MM.1S (cell line): ENCODE measurements around the gene LHX4.

ENCODE experiments used
- DNase-seq: peaks from one replicate; pipeline ENCODE4 v3.0.0-alpha.2; 2015
- H2AFZ ChIP-seq: fragments of 300-600 bp; sonication (generic); 2 replicates; pipeline ENCODE4 v1.6.0; 2016; ENCODE audit warnings: antibody characterized with exemption, low read length
- H3F3A ChIP-seq: fragments of 300-600 bp; sonication (generic); 2 replicates; pipeline ENCODE4 v1.6.1; 2016; ENCODE audit warnings: mild to moderate bottlenecking, antibody characterized with exemption, low read length, moderate library complexity, mixed read lengths; ENCODE audit not compliant: insufficient read depth
- H3K27ac ChIP-seq: fragments of 300-600 bp; sonication (generic); 2 replicates; pipeline ENCODE4 v1.5.1; 2016; ENCODE audit warnings: mild to moderate bottlenecking, low read length
- H3K27me3 ChIP-seq: fragments of 300-600 bp; sonication (generic); replicated peaks from 2 replicates; pipeline ENCODE4 v1.6.0; 2016; ENCODE audit warnings: low read length; ENCODE audit not compliant: insufficient read depth
- H3K36me3 ChIP-seq: fragments of 300-600 bp; sonication (generic); replicated peaks from 2 replicates; pipeline ENCODE4 v1.6.1; 2016; ENCODE audit warnings: mild to moderate bottlenecking, low read length, mixed read lengths; ENCODE audit not compliant: insufficient read depth
- H3K4me1 ChIP-seq: fragments of 300-600 bp; sonication (generic); 2 replicates; pipeline ENCODE4 v1.6.1; 2016; ENCODE audit warnings: low read length, mixed read lengths
- H3K4me2 ChIP-seq: fragments of 300-600 bp; sonication (generic); 2 replicates; pipeline ENCODE4 v1.6.0; 2016; ENCODE audit warnings: low read depth, low read length
- H3K4me3 ChIP-seq: fragments of 300-600 bp; sonication (generic); 2 replicates; pipeline ENCODE4 v1.5.1; 2016; ENCODE audit warnings: low read length, mixed read lengths
- H3K79me2 ChIP-seq: fragments of 300-600 bp; sonication (generic); 2 replicates; pipeline ENCODE4 v1.6.1; 2016; ENCODE audit warnings: mixed run types, low read length, mixed read lengths
- H3K9ac ChIP-seq: fragments of 300-600 bp; sonication (generic); 2 replicates; pipeline ENCODE4 v1.6.1; 2016; ENCODE audit warnings: low read length, mixed read lengths
- H3K9me2 ChIP-seq: fragments of 300-600 bp; sonication (generic); replicated peaks from 2 replicates; pipeline ENCODE4 v1.6.1; 2016; ENCODE audit warnings: mild to moderate bottlenecking, low read length, mixed read lengths; ENCODE audit not compliant: insufficient read depth
- H3K9me3 ChIP-seq: fragments of 300-600 bp; sonication (generic); replicated peaks from 2 replicates; pipeline ENCODE4 v1.6.1; 2016; ENCODE audit warnings: mild to moderate bottlenecking, low read length, mixed read lengths; ENCODE audit not compliant: insufficient read depth
- H4K20me1 ChIP-seq: fragments of 300-600 bp; sonication (generic); 2 replicates; pipeline ENCODE4 v1.6.1; 2016; ENCODE audit warnings: mild to moderate bottlenecking, low read length, moderate library complexity, mixed read lengths; ENCODE audit not compliant: insufficient read depth
- EZH2 ChIP-seq: fragments of 300-600 bp; sonication (generic); optimal IDR thresholded peaks from 2 replicates; pipeline ENCODE3; 2017; ENCODE audit warnings: low read depth, mild to moderate bottlenecking, antibody characterized with exemption, low read length, mixed read lengths
- EZH2phosphoT487 ChIP-seq: fragments of 300-600 bp; sonication (generic); IDR thresholded peaks from 2 replicates; pipeline ENCODE4 v1.6.1; 2018; ENCODE audit warnings: antibody characterized with exemption, low read length
- TF ChIP-seq, protein P1 (sequence below): fragments of 300-600 bp; sonication (generic); IDR thresholded peaks from 2 replicates; pipeline ENCODE4 v1.5.1; 2016; ENCODE audit warnings: antibody characterized with exemption, low read length, mixed read lengths

LHX4 gene

DNA sequence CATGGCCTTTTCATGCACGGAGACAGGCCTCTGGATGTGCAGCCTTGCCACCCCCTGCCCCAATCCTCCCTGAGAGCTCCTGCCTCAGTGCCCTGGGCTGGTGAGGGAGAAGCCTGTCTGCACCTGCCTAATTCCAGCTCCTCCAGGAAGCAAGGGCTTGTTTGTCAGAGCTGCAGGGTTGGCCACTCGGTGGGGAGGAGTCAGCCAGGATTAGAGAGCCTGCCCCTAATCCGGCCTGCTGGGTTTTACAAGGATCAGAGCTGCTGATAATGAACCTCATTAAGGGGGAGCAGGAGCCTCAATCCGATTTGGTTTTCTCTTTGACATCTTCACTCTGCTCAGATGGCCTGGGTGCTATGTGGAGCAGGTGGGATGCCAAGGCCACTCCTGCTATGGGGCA, 31.9 kb upstream of the LHX4 start:
- Histone ChIP-seq H3K27ac (no peak overlapping the region), H3K9me2 (no peaks in the 10 kb centered on the region), H3F3A (no peaks in the 10 kb centered on the region), H3K9me3 (no peaks in the 10 kb centered on the region), H3K27me3 (no peaks in the 10 kb centered on the region), H3K4me2 (no peak overlapping the region), H3K4me1 (no peaks in the 10 kb centered on the region), H3K79me2 (no peaks in the 10 kb centered on the region), H4K20me1 (no peaks in the 10 kb centered on the region), H3K36me3 (no peaks in the 10 kb centered on the region), H2AFZ (no peak overlapping the region), H3K9ac (no peak overlapping the region), H3K4me3 (no peak overlapping the region)
- no peak for TF ChIP-seq EZH2
- TF ChIP-seq, protein P1, sequence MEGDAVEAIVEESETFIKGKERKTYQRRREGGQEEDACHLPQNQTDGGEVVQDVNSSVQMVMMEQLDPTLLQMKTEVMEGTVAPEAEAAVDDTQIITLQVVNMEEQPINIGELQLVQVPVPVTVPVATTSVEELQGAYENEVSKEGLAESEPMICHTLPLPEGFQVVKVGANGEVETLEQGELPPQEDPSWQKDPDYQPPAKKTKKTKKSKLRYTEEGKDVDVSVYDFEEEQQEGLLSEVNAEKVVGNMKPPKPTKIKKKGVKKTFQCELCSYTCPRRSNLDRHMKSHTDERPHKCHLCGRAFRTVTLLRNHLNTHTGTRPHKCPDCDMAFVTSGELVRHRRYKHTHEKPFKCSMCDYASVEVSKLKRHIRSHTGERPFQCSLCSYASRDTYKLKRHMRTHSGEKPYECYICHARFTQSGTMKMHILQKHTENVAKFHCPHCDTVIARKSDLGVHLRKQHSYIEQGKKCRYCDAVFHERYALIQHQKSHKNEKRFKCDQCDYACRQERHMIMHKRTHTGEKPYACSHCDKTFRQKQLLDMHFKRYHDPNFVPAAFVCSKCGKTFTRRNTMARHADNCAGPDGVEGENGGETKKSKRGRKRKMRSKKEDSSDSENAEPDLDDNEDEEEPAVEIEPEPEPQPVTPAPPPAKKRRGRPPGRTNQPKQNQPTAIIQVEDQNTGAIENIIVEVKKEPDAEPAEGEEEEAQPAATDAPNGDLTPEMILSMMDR, result no peak
- TF ChIP-seq EZH2phosphoT487, result no peak
- DNase-seq, result no peak

DNA sequence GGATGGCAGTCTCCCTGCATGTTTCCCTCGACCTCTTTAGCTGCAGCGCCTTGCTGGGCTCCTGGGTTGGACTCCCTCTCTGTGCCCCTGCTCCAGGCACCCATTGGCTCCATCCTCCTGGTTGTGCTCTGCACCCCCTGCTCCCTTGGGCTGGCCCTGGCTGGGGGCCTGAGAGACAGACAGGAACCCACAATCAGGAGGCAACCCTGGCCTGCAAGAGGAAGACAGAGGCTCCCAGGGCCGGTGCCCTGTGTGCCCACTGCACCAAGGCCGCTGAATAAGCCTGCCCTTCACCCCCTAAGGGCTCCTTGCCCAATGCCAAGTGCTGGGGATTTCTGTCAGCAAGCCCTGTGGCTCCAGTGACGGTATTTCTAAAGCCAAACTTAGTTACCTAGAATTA, 31.5 kb upstream of the LHX4 start:
- Histone ChIP-seq H3K4me3 (no peak overlapping the region), H3K79me2 (no peaks in the 10 kb centered on the region), H3K4me1 (no peaks in the 10 kb centered on the region), H3K27me3 (no peaks in the 10 kb centered on the region), H3K36me3 (no peaks in the 10 kb centered on the region), H3F3A (no peaks in the 10 kb centered on the region), H3K9me2 (no peaks in the 10 kb centered on the region), H4K20me1 (no peaks in the 10 kb centered on the region), H3K9me3 (no peaks in the 10 kb centered on the region), H3K4me2 (no peak overlapping the region), H3K27ac (no peak overlapping the region), H3K9ac (no peak overlapping the region), H2AFZ (no peak overlapping the region)
- no peak for TF ChIP-seq EZH2phosphoT487
- no peak for TF ChIP-seq EZH2
- TF ChIP-seq, protein P1, result no peak
- no peak for DNase-seq

DNA sequence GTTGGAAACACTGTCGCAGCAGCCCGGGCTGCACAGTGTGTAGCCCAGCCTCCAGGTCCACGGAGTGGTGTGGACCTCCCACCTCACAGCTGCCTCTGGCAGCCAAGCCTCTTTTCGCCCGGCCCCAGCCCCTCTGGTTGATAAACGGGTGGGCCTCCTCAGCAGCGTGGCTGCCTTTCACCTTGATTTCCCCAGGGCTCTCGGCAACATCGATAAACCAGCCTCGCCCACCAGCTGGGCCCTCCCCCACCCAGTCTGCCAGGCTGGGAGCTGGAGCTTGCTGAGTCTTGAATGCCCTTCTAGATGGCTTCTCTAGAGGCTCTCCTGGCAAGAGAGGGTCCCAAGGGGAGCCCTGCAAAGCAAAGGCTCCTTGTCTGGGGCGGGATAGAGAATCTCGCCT, 31.0 kb upstream of the LHX4 start:
- Histone ChIP-seq H3K4me3 (no peak overlapping the region), H3K79me2 (no peaks in the 10 kb centered on the region), H3K27me3 (no peaks in the 10 kb centered on the region), H3K9me2 (no peaks in the 10 kb centered on the region), H3K9ac (no peak overlapping the region), H3F3A (no peaks in the 10 kb centered on the region), H3K4me2 (no peak overlapping the region), H3K9me3 (no peaks in the 10 kb centered on the region), H3K4me1 (no peaks in the 10 kb centered on the region), H3K27ac (no peak overlapping the region), H3K36me3 (no peaks in the 10 kb centered on the region), H4K20me1 (no peaks in the 10 kb centered on the region), H2AFZ (no peak overlapping the region)
- no peak for DNase-seq
- TF ChIP-seq, protein P1, result no peak
- TF ChIP-seq EZH2 (no peak), EZH2phosphoT487 (no peak)
